RKO (cell line): ENCODE results near the gene HEBP2.
"Not testable (repeated sequence)": the region's sequence is repeated elsewhere in the genome, so short reads cannot be mapped to it uniquely, and the experiment has no call there.

ENCODE experiments used
- DNase-seq: peaks from one replicate; pipeline ENCODE4 v3.0.0-alpha.2; 2016; ENCODE audit warnings: low spot score

Gene HEBP2, protein sequence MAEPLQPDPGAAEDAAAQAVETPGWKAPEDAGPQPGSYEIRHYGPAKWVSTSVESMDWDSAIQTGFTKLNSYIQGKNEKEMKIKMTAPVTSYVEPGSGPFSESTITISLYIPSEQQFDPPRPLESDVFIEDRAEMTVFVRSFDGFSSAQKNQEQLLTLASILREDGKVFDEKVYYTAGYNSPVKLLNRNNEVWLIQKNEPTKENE

GRCh38 chr6:138403801-138404665 lies at the start of gene HEBP2:
Gene HEBP2 (plus strand): TSS chr6:138404223. CDS start chr6:138404496, 273 bp downstream.
- DNase-seq, result peak; percentile 91

GRCh38 chr6:138357928-138358327 lies 46.1 kb upstream of the HEBP2 start:
- DNase-seq, result no peak

GRCh38 chr6:138368684-138369083 lies 35.3 kb upstream of the HEBP2 start:
- DNase-seq, result not testable (repeated sequence)

- no peak for DNase-seq
These were observed 33.2 kb upstream of the HEBP2 start for GRCh38 chr6:138370631-138371451.

DNA sequence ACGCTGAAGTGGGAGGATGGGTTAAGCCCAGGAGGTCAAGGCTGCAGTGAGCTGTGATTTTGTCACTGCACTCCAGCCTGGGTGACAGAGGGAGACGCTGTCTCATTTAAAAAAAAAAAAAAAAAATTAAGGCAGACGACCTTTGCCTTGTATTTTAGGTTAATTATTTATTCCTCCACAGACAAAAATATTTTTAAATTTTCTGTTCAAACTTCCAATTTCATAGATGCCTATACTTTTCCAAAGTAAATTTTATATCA lies 32.6 kb upstream of the HEBP2 start:
- DNase-seq, result no peak

DNA sequence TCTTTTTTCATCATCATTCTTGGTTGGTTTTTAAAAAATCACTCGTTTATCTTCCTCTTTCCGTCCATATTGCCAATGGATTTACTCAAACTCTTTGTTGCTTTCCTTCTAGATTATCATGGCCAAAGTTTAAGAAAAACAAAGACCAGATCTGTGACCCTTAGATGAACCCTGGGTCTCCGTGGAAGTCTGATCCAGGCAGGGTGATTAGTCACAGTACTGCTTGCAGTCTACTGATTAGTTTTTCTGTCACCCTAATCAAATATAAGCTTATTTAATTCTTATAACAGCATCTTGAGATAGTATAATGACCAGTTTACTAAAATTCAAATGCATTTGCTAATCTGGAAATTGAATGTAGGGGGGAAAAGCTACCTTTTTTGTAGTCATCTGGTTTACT lies 32.3 kb upstream of the HEBP2 start:
- no peak for DNase-seq

DNA sequence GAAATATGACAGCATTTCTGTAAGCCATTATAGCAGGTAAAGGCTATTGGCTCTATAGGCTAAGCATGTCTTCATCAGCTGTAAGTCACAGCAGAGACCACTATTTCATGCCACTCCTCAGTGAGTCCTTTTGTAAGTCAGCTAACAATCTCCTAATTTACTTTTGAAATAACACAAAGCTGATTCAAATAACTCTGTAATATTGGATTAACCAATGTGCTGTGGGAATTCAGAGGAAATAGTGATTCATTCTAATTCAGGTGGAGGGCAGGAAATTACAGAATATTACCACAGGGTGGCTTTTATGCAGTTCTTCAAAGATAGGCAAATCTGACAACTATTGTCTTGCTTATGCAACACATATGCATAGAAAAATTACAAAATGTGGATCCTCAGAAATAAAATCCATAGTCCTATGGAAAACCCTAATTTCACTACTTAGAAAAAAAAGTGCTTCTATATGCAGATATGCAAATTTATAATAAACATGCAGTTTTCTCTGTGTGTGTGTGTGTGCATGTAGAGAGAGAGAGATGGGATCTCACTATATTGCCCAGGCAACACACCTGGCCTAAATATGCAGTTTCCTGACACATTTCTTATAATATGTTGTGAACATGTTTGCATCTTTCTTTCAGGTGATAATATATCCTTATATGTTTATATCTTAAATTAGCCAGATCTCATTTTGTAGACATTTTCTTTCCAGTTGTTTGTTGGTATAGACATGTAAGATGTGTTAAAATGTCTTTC lies 31.1 kb upstream of the HEBP2 start:
- peak; percentile 31 for DNase-seq

GRCh38 chr6:138374230-138374629 lies 29.8 kb upstream of the HEBP2 start:
- DNase-seq, result no peak

GRCh38 chr6:138374815-138375214 lies 29.2 kb upstream of the HEBP2 start:
- DNase-seq, result no peak

GRCh38 chr6:138377042-138377441 lies 27.0 kb upstream of the HEBP2 start:
- no peak for DNase-seq

DNA sequence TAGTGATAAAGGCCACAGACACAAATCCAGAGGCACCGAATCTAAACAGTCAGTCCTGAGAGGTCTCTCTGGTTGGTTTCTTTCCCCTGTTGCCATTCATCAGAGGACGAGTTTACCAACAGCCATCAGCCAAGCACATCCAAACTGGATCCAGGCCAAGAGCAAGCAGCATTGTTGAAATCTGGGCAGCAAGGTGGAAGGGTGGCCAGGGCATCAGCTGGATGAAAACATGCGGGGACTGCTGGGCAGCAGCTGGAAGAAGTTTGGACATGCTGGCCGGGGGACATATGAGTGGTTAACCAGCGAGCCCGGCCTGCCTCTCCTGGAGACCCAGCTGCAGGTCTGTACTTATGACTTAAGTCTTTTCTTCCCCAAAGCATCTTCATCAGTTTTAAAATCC lies 26.2 kb upstream of the HEBP2 start, which contains the start of gene SMIM28:
Gene SMIM28 (plus strand): TSS at position 62 of the 400 bp plus-strand sequence. CDS start 168 bp downstream, at position 230.
- no peak for DNase-seq

- DNase-seq, result no peak
These were observed 25.6 kb upstream of the HEBP2 start for GRCh38 chr6:138378463-138378862.

DNA sequence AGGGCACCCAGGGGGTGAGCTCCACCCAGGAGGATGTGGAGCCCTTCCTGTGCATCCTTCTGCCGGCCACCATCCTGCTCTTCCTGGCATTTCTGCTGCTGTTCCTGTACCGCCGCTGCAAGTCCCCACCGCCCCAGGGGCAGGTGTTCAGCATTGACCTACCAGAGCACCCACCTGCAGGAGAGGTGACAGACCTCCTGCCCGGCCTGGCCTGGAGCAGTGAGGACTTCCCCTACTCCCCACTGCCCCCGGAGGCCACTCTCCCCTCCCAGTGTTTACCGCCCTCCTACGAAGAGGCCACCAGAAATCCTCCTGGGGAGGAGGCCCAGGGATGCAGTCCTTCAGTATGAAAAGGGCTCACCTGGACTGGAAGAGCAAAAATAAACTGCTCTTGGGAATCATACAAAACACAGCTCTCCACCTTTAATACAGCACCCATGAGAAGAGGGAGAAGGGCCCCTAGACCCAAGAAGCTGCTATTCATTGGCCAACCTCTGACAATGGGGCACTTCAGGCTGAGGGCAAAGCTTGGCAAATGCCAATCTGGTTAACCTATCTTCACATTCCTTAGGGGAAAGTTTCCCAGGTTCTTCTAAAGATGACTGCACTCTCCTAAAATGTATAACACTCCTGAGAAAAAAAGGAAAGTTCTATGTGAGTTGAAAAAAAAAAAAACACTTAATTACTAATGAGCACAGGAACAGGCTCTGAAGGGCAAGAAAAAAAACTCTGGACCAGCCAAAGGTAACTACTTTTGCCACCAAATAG lies 21.3 kb upstream of the HEBP2 start:
- no peak for DNase-seq

- DNase-seq, result no peak
These were observed 20.2 kb upstream of the HEBP2 start for GRCh38 chr6:138383776-138384175.

- no peak for DNase-seq
These were observed 17.1 kb upstream of the HEBP2 start for GRCh38 chr6:138386897-138387296.

DNA sequence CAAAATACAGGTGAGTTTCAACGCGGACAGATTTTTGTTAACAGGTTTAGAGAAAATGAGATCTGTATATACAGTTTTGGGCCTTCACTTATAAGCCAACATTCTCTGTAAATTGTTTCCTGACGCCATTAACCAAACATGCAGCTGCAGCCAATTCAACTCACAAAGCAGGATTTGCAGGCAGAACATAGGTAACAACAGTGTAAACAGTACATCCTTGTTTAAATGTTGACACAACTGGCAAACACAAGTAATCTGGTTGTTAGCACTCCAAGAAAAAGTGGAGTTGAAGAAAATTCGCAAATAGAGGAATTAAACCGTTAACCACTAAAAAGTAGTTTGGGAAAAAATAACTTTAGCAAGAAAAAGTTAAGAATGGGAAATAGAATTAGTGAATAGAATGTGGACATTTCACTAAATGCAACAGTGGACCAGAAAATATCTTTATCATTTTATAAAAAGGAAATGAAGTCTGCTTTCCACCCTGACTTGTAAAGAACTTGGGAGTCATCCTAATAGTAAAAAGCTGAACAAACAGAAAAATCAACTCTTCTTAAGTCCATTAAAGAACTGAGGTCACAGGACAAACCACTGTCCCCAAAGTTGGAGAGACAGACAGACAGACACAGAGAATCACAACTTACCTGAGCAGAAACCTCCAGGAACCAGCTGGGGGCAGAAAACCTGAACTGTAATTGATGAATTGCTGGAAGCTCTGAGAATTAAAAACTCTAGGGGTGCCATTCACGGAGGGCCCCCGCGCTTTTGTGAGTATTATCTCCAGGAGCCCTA lies 16.2 kb upstream of the HEBP2 start:
- DNase-seq, result no peak

DNA sequence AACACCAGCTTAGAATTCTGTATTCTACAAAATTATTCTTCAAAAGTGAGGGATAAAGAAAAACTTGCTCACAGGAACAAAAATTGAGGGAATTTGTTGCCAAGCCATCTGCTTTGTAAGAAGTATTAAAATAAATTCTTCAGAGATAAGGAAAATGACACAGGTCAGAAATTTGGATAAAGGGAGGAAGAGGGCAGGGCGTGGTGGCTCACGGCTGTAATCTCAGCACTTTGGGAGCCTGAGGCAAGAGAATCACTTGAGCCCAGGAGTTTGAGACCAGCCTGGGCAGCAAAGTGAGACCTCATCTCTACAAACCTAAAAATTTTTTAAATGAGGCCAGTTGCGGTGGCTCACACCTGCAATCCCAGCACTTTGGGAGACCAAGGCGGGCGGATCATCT lies 14.5 kb upstream of the HEBP2 start:
- no peak for DNase-seq

DNA sequence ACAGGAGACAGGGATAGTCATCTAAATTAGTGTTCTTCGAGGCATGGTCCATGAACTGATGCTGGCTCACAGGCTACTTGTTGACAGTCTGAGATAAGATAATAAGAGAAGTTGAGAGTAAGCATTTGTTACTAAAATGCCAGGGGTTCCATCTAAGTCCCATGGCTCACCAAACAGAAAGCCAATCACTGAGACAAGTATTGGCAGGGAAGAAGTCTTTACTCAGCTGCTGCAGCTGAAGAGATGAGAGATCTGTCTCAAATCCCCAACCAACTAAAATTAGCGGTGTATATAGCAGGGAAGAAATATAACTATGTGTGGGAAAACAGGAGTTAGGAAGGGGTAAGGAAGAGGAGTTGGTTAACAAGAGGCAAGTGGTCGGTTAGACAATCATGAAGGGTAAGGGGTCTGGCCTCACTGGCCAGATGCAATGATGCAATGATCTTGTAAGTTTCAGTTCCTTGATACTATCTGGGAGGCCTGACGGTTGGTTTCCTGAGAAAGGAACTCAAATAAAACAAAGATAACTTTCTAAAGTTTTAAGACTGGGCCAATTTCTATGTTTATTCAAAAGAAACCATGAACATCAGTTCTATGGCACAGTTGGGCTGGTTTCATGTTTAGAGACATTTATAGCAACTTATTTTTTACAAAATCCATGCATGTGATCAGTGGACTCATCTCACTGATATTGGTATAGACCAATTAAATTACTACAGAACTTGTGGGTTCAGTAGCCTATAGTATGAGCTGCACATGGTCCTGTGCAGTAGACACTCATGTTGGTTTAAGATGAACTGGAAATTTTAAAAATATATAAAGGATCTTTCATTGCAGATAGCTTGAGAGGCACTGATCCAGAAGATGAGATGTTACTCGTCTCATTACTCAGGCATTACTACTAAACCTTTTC lies 9.9 kb upstream of the HEBP2 start:
- DNase-seq, result no peak

DNA sequence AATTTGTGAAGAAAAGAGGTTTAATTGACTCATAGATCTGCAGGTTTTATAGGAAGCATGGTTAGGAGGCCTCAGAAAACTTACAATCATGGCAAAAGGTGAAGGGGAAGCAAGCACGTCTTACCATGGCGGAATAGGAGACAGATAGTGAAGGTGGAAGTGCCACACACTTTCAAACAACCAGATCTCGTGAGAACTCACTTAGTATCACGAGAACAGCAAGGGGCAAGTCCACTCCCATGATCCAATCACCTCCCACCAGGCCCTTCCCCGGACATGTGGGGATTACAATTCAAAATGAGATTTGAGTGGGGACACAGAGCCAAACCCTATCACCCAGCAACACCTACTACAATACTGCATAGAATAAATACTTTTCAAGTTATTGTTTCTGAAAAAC lies 7.3 kb upstream of the HEBP2 start:
- DNase-seq, result no peak
